ENCODE measurements around the gene SLC7A8.

- no peak for TF ChIP-seq CTCF (IDR thresholded peaks at IDR 0.05 in 2 of 3, conservative IDR thresholded peaks at IDR 0.05 in 1 of 3; ENCODE audit: control insufficient read depth in 2 of 3, extremely low read depth in 1 of 3, insufficient read depth in 1 of 3, low read depth in 3 of 3, low read length in 3 of 3)
- no peak for TF ChIP-seq NFXL1 (IDR thresholded peaks at IDR 0.05; ENCODE audit: borderline replicate concordance)
- TF ChIP-seq POLR2AphosphoS5 (IDR thresholded peaks at IDR 0.05; ENCODE audit: low read length): no peak
- TF ChIP-seq LARP7 (IDR thresholded peaks at IDR 0.05): no peak
- no peak for TF ChIP-seq ASH2L (IDR thresholded peaks at IDR 0.05; ENCODE audit: borderline replicate concordance, low read depth)
- TF ChIP-seq EP300 (IDR thresholded peaks at IDR 0.05; ENCODE audit: borderline replicate concordance in 1 of 2, control insufficient read depth in 1 of 2, low read depth in 2 of 2, low read length in 2 of 2): no peak
- no peak for TF ChIP-seq SIN3A (IDR thresholded peaks at IDR 0.05; ENCODE audit: low read depth, low read length)
- TF ChIP-seq PAX5 (IDR thresholded peaks at IDR 0.05; ENCODE audit: borderline replicate concordance, low read depth, low read length): no peak
- no peak for TF ChIP-seq TAF1 (IDR thresholded peaks at IDR 0.05; ENCODE audit: borderline replicate concordance, low read depth, low read length)
- no peak for TF ChIP-seq CHD4 (IDR thresholded peaks at IDR 0.05)
- TF ChIP-seq GABPA (IDR thresholded peaks at IDR 0.05; ENCODE audit: low read depth): no peak
- no peak for TF ChIP-seq NFIC (IDR thresholded peaks at IDR 0.05; ENCODE audit: low read depth, low read length)
- TF ChIP-seq RELA (IDR thresholded peaks at IDR 0.05; ENCODE audit: borderline replicate concordance, partially characterized antibody): no peak
- no peak for TF ChIP-seq CEBPB (IDR thresholded peaks at IDR 0.05; ENCODE audit: borderline replicate concordance in 1 of 2, low read depth in 2 of 2, low read length in 2 of 2)
These were observed 89.9 kb downstream of the SLC7A8 start for GRCh38 chr14:23093526-23093925.

Measured in GM12878 (cell line).